ENCODE data around the gene MMAB.

GRCh38 chr12:109537136-109537535 lies 36.2 kb downstream of the MMAB start:
- TF ChIP-seq CTCF (IDR thresholded peaks at IDR 0.05) (no peak), POLR2AphosphoS5 (IDR thresholded peaks at IDR 0.05) (no peak), POLR2A (IDR thresholded peaks at IDR 0.05) (no peak)

Measured in gastroesophageal sphincter (tissue), 3 donors.